ENCODE measurements around the gene ACTN4. TPM values are rescaled to one million over a fixed set of nuclear protein-coding genes. Genes with fewer than 3 reads are reported as not detected.

The ACTN4 gene
- total RNA-seq, 4 donors from 2014 or later = 259 to 844 (median 429) TPM

DNA sequence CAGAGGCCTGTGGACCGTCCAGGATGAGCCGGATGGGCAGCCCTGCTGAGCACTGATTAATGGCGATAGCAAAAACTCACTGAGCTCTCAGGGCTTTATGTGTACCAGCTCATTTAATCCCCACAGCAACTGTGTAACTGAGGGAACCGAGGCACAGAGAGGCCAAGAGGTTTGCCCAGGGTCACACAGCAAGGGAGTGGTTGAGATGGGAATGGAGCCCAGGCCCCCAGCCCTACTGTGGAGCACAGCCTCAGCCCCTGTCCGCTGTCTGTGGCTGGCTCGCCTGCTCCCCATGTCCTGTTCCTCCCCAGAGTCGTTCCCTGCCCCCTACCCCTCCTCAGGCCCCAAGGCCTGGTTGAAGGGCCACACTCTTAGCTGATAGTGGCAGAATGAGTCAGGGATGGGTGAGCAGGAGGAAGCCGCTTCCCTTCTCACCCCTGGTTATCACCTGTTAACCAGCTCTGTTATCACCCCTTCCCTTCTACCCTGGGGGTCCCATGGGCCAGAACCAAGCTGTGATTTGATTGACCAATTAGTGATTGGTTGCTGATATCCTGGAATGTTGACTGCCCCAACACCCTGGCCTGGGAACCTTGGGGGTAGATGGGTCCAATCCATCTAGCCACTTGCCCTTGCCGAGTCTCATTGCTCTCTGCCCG is 75.6 kb downstream of the ACTN4 start:
- H3K27ac ChIP-seq = peak overlapping the region; percentile 76 to 92
- H3K36me3 ChIP-seq = no peaks in the 10 kb centered on the region
- H3K27me3 ChIP-seq = no peaks in the 10 kb centered on the region
- DNase-seq = no peak
- no peaks in the 10 kb centered on the region for H3K9me3 ChIP-seq
- no peak for TF ChIP-seq POLR2A (IDR thresholded peaks at IDR 0.05)
- TF ChIP-seq, protein P1, sequence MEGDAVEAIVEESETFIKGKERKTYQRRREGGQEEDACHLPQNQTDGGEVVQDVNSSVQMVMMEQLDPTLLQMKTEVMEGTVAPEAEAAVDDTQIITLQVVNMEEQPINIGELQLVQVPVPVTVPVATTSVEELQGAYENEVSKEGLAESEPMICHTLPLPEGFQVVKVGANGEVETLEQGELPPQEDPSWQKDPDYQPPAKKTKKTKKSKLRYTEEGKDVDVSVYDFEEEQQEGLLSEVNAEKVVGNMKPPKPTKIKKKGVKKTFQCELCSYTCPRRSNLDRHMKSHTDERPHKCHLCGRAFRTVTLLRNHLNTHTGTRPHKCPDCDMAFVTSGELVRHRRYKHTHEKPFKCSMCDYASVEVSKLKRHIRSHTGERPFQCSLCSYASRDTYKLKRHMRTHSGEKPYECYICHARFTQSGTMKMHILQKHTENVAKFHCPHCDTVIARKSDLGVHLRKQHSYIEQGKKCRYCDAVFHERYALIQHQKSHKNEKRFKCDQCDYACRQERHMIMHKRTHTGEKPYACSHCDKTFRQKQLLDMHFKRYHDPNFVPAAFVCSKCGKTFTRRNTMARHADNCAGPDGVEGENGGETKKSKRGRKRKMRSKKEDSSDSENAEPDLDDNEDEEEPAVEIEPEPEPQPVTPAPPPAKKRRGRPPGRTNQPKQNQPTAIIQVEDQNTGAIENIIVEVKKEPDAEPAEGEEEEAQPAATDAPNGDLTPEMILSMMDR (IDR thresholded peaks at IDR 0.05) = no peak
- no peak overlapping the region for H3K4me3 ChIP-seq
- intact Hi-C loops (cut with DNase I; ENCODE audit: low total_unique reads) = no loop called here
- peaks cover 0 to 16% of the 10 kb centered on the region in 2 donors for H3K4me1 ChIP-seq

DNA sequence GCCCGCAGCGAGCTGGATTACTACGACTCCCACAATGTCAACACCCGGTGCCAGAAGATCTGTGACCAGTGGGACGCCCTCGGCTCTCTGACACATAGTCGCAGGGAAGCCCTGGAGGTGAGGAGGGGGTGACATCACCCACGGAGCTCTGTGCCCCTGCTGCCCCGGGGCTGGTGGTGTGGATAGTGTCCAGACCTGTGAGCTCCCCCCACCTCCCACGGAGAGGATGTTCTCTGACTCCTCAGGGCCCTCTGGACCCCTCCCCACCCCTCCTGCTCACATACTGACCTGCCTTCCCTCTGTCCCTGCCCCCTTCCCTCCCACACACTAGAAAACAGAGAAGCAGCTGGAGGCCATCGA is 76.1 kb downstream of the ACTN4 start:
- DNase-seq = no peak
- Histone ChIP-seq H3K9me3 (no peaks in the 10 kb centered on the region), H3K27me3 (no peaks in the 10 kb centered on the region), H3K4me3 (no peak overlapping the region), H3K4me1 (peaks cover 0 to 18% of the 10 kb centered on the region in 2 donors), H3K27ac (peak overlapping the region; percentile 76 to 92), H3K36me3 (no peaks in the 10 kb centered on the region)
- TF ChIP-seq POLR2A (IDR thresholded peaks at IDR 0.05) = no peak
- TF ChIP-seq, protein P1 (IDR thresholded peaks at IDR 0.05) = no peak
- intact Hi-C loops (cut with DNase I; ENCODE audit: low total_unique reads) = no loop called here

DNA sequence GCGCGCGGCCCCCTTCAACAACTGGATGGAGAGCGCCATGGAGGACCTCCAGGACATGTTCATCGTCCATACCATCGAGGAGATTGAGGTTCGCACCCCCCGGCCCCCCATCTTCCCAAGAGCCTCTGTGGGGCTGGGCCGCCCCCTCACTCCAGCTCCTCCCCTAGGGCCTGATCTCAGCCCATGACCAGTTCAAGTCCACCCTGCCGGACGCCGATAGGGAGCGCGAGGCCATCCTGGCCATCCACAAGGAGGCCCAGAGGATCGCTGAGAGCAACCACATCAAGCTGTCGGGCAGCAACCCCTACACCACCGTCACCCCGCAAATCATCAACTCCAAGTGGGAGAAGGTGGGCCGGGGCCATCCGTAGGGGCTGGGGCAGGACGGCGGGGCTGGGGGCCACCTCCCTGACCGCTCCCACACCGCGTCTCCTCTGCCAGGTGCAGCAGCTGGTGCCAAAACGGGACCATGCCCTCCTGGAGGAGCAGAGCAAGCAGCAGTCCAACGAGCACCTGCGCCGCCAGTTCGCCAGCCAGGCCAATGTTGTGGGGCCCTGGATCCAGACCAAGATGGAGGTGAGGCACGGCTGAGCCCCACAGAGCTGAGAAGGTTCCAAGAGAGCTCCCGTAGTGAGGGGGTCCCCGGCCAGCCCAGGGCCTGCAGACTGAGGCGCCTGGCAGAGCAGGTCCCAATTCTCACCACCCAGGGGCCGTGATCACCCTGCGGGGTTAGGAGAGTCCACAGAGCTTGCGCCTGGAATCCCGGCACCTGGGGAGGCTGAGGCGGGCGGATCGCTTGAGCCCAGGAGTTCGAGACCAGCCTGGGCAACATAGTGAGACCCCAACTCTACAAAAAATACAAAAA is 76.8 kb downstream of the ACTN4 start:
- TF ChIP-seq, protein P1 (IDR thresholded peaks at IDR 0.05) = no peak
- TF ChIP-seq POLR2A (IDR thresholded peaks at IDR 0.05) = no peak
- intact Hi-C loops (cut with DNase I; ENCODE audit: low total_unique reads) = no loop called here
- H3K27ac ChIP-seq = peak overlapping the region; percentile 76 to 92
- DNase-seq = peak; percentile 19 to 24
- no peaks in the 10 kb centered on the region for H3K9me3 ChIP-seq
- H3K27me3 ChIP-seq = no peaks in the 10 kb centered on the region
- no peaks in the 10 kb centered on the region for H3K36me3 ChIP-seq
- peaks cover 0 to 19% of the 10 kb centered on the region in 2 donors for H3K4me1 ChIP-seq
- H3K4me3 ChIP-seq = no peak overlapping the region

DNA sequence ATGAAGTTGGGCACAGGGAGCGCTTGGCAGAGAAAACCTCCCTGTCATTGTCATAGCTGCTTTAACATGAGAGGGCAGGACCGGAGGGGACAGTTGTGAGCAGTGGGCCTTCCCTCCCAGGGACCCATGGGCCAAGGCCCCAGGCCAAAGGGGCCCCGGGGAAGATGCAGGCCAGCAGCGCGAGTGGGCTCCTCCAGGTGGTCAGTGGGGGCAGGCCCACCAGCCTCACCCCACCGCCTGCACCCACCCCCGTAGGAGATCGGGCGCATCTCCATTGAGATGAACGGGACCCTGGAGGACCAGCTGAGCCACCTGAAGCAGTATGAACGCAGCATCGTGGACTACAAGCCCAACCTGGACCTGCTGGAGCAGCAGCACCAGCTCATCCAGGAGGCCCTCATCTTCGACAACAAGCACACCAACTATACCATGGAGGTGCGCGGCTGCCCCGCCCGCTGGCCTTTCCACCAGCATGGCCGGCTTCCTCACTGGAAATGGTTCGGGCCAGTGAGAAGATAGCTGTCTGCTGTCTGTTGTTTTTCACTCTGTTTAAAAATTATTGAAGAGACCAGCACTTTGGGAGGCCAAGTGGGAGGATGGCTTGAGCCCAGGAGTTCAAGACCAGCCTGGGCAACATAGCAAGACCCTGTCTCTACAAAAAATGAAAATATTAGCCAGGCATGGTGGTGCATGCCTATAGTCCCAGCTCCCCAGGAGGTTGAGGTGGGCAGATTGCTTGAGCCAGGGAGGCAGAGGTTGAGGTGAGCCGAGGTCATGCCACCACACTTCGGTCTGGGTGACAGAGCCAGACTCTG is 78.2 kb downstream of the ACTN4 start:
- peak overlapping the region; percentile 88 to 92 for H3K27ac ChIP-seq
- peak; percentile 17 to 22 for DNase-seq

More for the DNA sequence above, 78.2 kb downstream of the ACTN4 start:
- H3K9me3 ChIP-seq = no peaks in the 10 kb centered on the region
- no peak overlapping the region for H3K4me3 ChIP-seq
- H3K27me3 ChIP-seq = no peaks in the 10 kb centered on the region
- TF ChIP-seq, protein P1 (IDR thresholded peaks at IDR 0.05) = no peak
- TF ChIP-seq POLR2A (IDR thresholded peaks at IDR 0.05) = no peak
- H3K36me3 ChIP-seq = no peaks in the 10 kb centered on the region
- peaks cover 0 to 20% of the 10 kb centered on the region in 2 donors for H3K4me1 ChIP-seq
- intact Hi-C loops (cut with DNase I; ENCODE audit: low total_unique reads) = no loop called here
